Thoracic aorta (tissue), 2 donors: ENCODE measurements around the gene DGKH. TPM values are rescaled to one million over a fixed set of nuclear protein-coding genes. Genes with fewer than 3 reads are reported as not detected.

Experiments
- ATAC-seq: fragments of 150-250 bp; one replicate; pipeline ENCODE4 v1.8.0; 2017; ENCODE audit warnings: low read depth; ENCODE audit not compliant: insufficient number of reproducible peaks, low FRiP score
- DNase-seq: peaks from one replicate; pipeline ENCODE4 v3.0.0-alpha.2; 2020; ENCODE audit warnings: low spot score
- H3K27ac ChIP-seq, 2 donors: fragments of 200-600 bp; sonication (generic); 1 replicate in 1 of 2; 2 replicates in 1 of 2; pipeline ENCODE4 v1.5.1; 2016; ENCODE audit warnings: mild to moderate bottlenecking in 2 of 2, moderate library complexity in 2 of 2
- H3K27me3 ChIP-seq: fragments of 200-600 bp; sonication (generic); replicated peaks from 2 replicates; pipeline ENCODE4 v1.6.0; 2016; ENCODE audit warnings: mild to moderate bottlenecking; ENCODE audit not compliant: insufficient read depth
- H3K36me3 ChIP-seq: fragments of 200-600 bp; sonication (generic); one replicate; pipeline ENCODE4 v1.5.1; 2016
- H3K4me1 ChIP-seq, 2 donors: fragments of 200-600 bp; sonication (generic); 1 replicate in 1 of 2; 2 replicates in 1 of 2; pipeline versions ENCODE4 v1.5.1 to v1.6.0; 2016; ENCODE audit warnings: low read depth in 2 of 2, mild to moderate bottlenecking in 1 of 2; ENCODE audit not compliant: control insufficient read depth in 1 of 2
- H3K4me3 ChIP-seq: fragments of 200-600 bp; sonication (generic); 2 replicates; pipeline ENCODE4 v1.5.1; 2016; ENCODE audit warnings: mild to moderate bottlenecking
- H3K9me3 ChIP-seq: fragments of 200-600 bp; sonication (generic); 2 replicates; pipeline ENCODE4 v1.5.1; 2016
- CTCF ChIP-seq: fragments of 200-600 bp; sonication (generic); IDR thresholded peaks from one replicate; pipeline ENCODE4 v1.5.1; 2019; ENCODE audit warnings: antibody characterized with exemption
- total RNA-seq, 2 donors: library from RNA; depleted of rRNA; stranded (reverse); fragments of >200 nt; gene quantifications; one replicate each; pipeline versions ENCODE4 v1.1.0 to v1.2.3, GENCODE V29; 2016

The DGKH gene
- total RNA-seq, 2 donors from 2014 or later: 18.3 to 37.8 TPM

- H3K4me3 ChIP-seq: no peak overlapping the region
- no peak for ATAC-seq
- H3K27ac ChIP-seq: no peak overlapping the region
- no peaks in the 10 kb centered on the region for H3K27me3 ChIP-seq
- H3K4me1 ChIP-seq: peaks cover 0 to 6% of the 10 kb centered on the region in 2 donors
- peaks cover 3% of the 10 kb centered on the region for H3K9me3 ChIP-seq
- TF ChIP-seq CTCF: no peak
- DNase-seq: no peak
- H3K36me3 ChIP-seq: no peaks in the 10 kb centered on the region
These were observed 14.7 kb downstream of the DGKH start for GRCh38 chr13:42063105-42063504.

- peaks cover 0 to 6% of the 10 kb centered on the region in 2 donors for H3K4me1 ChIP-seq
- TF ChIP-seq CTCF: no peak
These were observed 15.8 kb downstream of the DGKH start for GRCh38 chr13:42064259-42064658.

GRCh38 chr13:42064966-42065365, 16.5 kb downstream of the DGKH start:
- H3K4me1 ChIP-seq: peaks cover 0 to 6% of the 10 kb centered on the region in 2 donors
- H3K9me3 ChIP-seq: no peaks in the 10 kb centered on the region
- TF ChIP-seq CTCF: no peak
- no peak overlapping the region for H3K27ac ChIP-seq
- no peak for ATAC-seq
- H3K36me3 ChIP-seq: no peaks in the 10 kb centered on the region
- H3K4me3 ChIP-seq: no peak overlapping the region
- DNase-seq: no peak
- no peaks in the 10 kb centered on the region for H3K27me3 ChIP-seq

More at GRCh38 chr13:42064259-42064658, 15.8 kb downstream of the DGKH start:
- Histone ChIP-seq H3K27ac (no peak overlapping the region), H3K36me3 (no peaks in the 10 kb centered on the region), H3K9me3 (no peaks in the 10 kb centered on the region), H3K27me3 (no peaks in the 10 kb centered on the region), H3K4me3 (no peak overlapping the region)
- no peak for ATAC-seq
- DNase-seq: no peak

- H3K4me3 ChIP-seq: no peak overlapping the region
- H3K27me3 ChIP-seq: no peaks in the 10 kb centered on the region
- DNase-seq (no peak), ATAC-seq (no peak)
- H3K36me3 ChIP-seq: no peaks in the 10 kb centered on the region
- TF ChIP-seq CTCF: no peak
- H3K27ac ChIP-seq: no peak overlapping the region
- H3K4me1 ChIP-seq: peaks cover 0 to 6% of the 10 kb centered on the region in 2 donors
- H3K9me3 ChIP-seq: no peaks in the 10 kb centered on the region
These were observed 17.0 kb downstream of the DGKH start for GRCh38 chr13:42065414-42065813.

GRCh38 chr13:42066542-42066941, 18.1 kb downstream of the DGKH start:
- H3K27ac ChIP-seq: no peak overlapping the region
- ATAC-seq (no peak), DNase-seq (no peak)
- no peaks in the 10 kb centered on the region for H3K9me3 ChIP-seq
- H3K27me3 ChIP-seq: no peaks in the 10 kb centered on the region
- no peak for TF ChIP-seq CTCF
- H3K4me1 ChIP-seq: peaks cover 0 to 6% of the 10 kb centered on the region in 2 donors
- H3K4me3 ChIP-seq: no peak overlapping the region
- H3K36me3 ChIP-seq: no peaks in the 10 kb centered on the region
